Esophagus muscularis mucosa (tissue), 4 donors: ENCODE data around the gene MPRIP. TPM values are rescaled to one million over a fixed set of nuclear protein-coding genes. Genes with fewer than 3 reads are reported as not detected.
"Not testable (repeated sequence)": the region's sequence is repeated elsewhere in the genome, so short reads cannot be mapped to it uniquely, and the experiment has no call there.

Experiments
- DNase-seq: peaks from one replicate; pipeline ENCODE4 v3.0.0-alpha.2; 2017; ENCODE audit errors: extremely low spot score
- H3K27ac ChIP-seq, 4 donors: fragments of 200-600 bp; sonication (generic); replicated peaks in 1 of 4; 1 replicate in 3 of 4; 2 replicates in 1 of 4; pipeline ENCODE4 v1.5.1; 2016 to 2019; ENCODE audit warnings: mild to moderate bottlenecking in 1 of 4
- H3K27me3 ChIP-seq, 4 donors: fragments of 200-600 bp; sonication (generic); one replicate each; pipeline versions ENCODE4 v1.5.1 to v1.6.0; 2016 to 2019
- H3K36me3 ChIP-seq, 4 donors: fragments of 200-600 bp; sonication (generic); one replicate each; pipeline ENCODE4 v1.5.1; 2016 to 2019
- H3K4me1 ChIP-seq, 4 donors: fragments of 200-600 bp; sonication (generic); one replicate each; pipeline ENCODE4 v1.5.1; 2016 to 2019
- H3K4me3 ChIP-seq, 4 donors: fragments of 200-600 bp; sonication (generic); 1 replicate in 2 of 4; 2 replicates in 2 of 4; pipeline ENCODE4 v1.5.1; 2016 to 2019; ENCODE audit warnings: mild to moderate bottlenecking in 4 of 4, moderate library complexity in 1 of 4
- H3K9me3 ChIP-seq, 4 donors: fragments of 200-600 bp; sonication (generic); 1 replicate in 3 of 4; 2 replicates in 1 of 4; pipeline ENCODE4 v1.5.1; 2016 to 2019
- EP300 ChIP-seq: sonication (generic); formaldehyde crosslinking; IDR thresholded peaks from one replicate; pipeline ENCODE4 v1.6.1; 2017; ENCODE audit warnings: antibody characterized with exemption
- POLR2A ChIP-seq: fragments of 450-650 bp; IDR thresholded peaks from one replicate; pipeline ENCODE4 v1.6.1; 2017; ENCODE audit warnings: antibody characterized with exemption, moderate library complexity, mild to moderate bottlenecking, low read depth
- POLR2AphosphoS5 ChIP-seq, 2 donors: sonication (generic); formaldehyde crosslinking; IDR thresholded peaks; one replicate each; pipeline ENCODE4 v1.6.1; 2017; ENCODE audit warnings: antibody characterized with exemption in 2 of 2
- WGBS: methylation state at CpG from one replicate; pipeline ENCODE4 v1.1.5; 2018; 5-methylcytosine and 5-hydroxymethylcytosine counted together
- intact Hi-C: fragments of 100-400 bp; cut with DNase I; formaldehyde crosslinking; loops from one replicate; pipeline ENCODE4 v1.15.1; 2023
- total RNA-seq, 4 donors: library from RNA; depleted of rRNA; stranded (reverse); fragments of >200 nt; gene quantifications; one replicate each; pipeline versions ENCODE4 v1.1.0 to v1.2.1, GENCODE V29; 2016
- TF ChIP-seq, protein P1 (sequence below), 3 experiments: fragments of 200-600 bp in 2 of 3; fragments of 450-650 bp in 1 of 3; sonication (generic) in 2 of 3; IDR thresholded peaks; one replicate each; pipeline ENCODE4 v1.5.1; 2017 to 2019; ENCODE audit warnings: antibody characterized with exemption in 3 of 3, mild to moderate bottlenecking in 2 of 3, moderate library complexity in 1 of 3

Gene MPRIP
- total RNA-seq, 4 donors from 2014 or later: 108 to 194 (median 129) TPM

DNA sequence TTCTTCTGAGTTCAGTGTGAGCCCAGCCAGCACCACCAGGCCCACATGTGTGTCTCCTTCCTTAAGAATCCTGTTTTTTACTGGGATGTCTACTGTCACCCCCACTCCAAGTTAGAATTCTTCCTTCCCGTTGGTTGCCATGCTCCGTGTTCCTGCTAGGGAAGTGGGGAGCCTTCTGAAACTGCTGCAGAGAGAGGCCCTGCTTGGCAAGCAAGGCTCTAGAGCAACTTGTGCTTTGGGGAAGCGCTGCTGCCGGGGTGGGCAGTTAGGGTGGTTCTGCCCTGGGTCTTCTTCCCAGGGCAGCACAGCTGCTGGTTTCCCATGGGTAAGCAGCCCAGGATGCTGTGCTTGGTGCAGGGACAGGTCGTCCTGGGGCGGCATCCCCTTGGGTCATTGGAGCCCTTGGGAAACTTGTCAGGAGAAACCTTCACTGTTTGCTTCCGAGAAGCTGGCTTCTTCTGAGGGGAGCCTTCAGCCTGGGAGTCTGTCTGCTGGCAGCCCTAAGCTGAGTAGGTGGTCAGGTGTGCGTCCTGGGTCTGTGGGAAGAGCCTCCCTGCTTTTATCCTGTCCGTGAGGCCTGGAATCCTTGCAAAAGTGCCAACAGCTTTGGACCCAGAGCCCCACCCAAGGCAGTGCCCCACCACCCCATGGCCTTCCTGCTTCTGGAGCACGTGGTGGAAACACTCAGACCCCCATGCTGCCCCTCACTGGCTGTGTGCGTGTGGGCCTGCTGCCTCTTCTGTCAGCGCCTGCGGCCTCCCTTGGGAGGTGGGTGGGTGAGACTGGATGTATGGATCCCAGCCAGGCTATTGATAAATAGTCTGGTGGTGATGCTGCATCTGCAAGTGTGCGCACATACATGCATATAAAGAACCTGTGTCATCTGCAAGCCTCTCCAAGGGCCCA lies 92.0 kb downstream of the MPRIP start:
- TF ChIP-seq EP300: no peak
- TF ChIP-seq POLR2A: no peak
- TF ChIP-seq, protein P1, sequence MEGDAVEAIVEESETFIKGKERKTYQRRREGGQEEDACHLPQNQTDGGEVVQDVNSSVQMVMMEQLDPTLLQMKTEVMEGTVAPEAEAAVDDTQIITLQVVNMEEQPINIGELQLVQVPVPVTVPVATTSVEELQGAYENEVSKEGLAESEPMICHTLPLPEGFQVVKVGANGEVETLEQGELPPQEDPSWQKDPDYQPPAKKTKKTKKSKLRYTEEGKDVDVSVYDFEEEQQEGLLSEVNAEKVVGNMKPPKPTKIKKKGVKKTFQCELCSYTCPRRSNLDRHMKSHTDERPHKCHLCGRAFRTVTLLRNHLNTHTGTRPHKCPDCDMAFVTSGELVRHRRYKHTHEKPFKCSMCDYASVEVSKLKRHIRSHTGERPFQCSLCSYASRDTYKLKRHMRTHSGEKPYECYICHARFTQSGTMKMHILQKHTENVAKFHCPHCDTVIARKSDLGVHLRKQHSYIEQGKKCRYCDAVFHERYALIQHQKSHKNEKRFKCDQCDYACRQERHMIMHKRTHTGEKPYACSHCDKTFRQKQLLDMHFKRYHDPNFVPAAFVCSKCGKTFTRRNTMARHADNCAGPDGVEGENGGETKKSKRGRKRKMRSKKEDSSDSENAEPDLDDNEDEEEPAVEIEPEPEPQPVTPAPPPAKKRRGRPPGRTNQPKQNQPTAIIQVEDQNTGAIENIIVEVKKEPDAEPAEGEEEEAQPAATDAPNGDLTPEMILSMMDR (IDR thresholded peaks at IDR 0.05): no peak
- TF ChIP-seq POLR2AphosphoS5 (IDR thresholded peaks at IDR 0.05): no peak
- Histone ChIP-seq H3K36me3 (peaks cover 53 to 100% (median 97%) of the 10 kb centered on the region in 4 donors), H3K27ac (no peak overlapping the region), H3K4me1 (peaks cover 0 to 25% (median 5%) of the 10 kb centered on the region in 4 donors), H3K27me3 (no peaks in the 10 kb centered on the region), H3K9me3 (no peaks in the 10 kb centered on the region), H3K4me3 (no peak overlapping the region)
- DNase-seq: no peak
- intact Hi-C loops: no loop called here
- WGBS: 81% methylated on average over 9 of the region's 14 CpGs

DNA sequence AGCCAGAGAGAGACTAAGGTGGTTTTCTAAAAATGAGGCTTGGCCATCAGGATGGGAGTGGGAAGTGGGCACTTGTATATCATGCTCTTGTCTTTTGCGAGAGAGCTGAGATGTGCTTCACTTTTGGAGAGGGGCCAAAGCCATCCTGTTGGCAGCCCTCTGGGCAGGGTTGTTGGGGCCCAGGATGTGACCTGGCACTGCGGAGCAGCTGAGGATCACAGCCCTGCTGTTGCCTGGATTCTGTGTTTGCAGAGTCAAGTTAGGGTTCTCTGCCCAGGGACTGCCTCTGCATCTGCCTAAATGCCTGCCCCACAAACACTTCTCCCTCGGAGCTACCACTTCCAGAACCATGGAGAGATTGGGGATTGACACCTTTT lies 92.7 kb downstream of the MPRIP start:
- H3K4me1 ChIP-seq: peaks cover 0 to 19% (median 3%) of the 10 kb centered on the region in 4 donors
- no peak overlapping the region for H3K4me3 ChIP-seq
- no peak for DNase-seq
- 89% methylated on average over 3 of the region's 3 CpGs for WGBS
- peaks cover 58 to 100% (median 97%) of the 10 kb centered on the region in 4 donors for H3K36me3 ChIP-seq
- H3K27me3 ChIP-seq: no peaks in the 10 kb centered on the region
- intact Hi-C loops: no loop called here
- TF ChIP-seq POLR2AphosphoS5 (IDR thresholded peaks at IDR 0.05) (no peak), POLR2A (no peak), EP300 (no peak)
- TF ChIP-seq, protein P1 (IDR thresholded peaks at IDR 0.05): no peak
- no peak overlapping the region for H3K27ac ChIP-seq
- no peaks in the 10 kb centered on the region for H3K9me3 ChIP-seq

DNA sequence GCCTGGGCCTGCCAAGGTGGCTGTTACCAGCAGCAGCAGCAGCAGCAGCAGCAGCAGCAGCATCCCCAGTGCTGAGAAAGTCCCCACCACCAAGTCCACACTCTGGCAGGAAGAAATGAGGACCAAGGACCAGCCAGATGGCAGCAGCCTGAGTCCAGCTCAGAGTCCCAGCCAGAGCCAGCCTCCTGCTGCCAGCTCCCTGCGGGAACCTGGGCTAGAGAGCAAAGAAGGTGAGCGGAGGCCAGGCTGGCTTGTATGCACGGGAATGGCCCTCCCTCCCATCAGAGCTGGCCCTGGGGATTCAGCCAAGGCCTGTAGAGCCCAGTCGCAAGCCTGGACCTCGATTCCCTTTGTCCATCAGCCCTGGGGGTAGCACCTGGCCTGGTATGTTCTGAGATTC lies 94.0 kb downstream of the MPRIP start:
- DNase-seq, H3K4me3 ChIP-seq, intact Hi-C loops, H3K27me3 ChIP-seq, H3K9me3 ChIP-seq, H3K27ac ChIP-seq: not testable (repeated sequence)
- H3K36me3 ChIP-seq: peaks cover 52 to 100% (median 94%) of the 10 kb centered on the region in 4 donors
- H3K4me1 ChIP-seq: peaks cover 0 to 23% (median 11%) of the 10 kb centered on the region in 4 donors
- WGBS: 86% methylated on average over 3 of the region's 5 CpGs

DNA sequence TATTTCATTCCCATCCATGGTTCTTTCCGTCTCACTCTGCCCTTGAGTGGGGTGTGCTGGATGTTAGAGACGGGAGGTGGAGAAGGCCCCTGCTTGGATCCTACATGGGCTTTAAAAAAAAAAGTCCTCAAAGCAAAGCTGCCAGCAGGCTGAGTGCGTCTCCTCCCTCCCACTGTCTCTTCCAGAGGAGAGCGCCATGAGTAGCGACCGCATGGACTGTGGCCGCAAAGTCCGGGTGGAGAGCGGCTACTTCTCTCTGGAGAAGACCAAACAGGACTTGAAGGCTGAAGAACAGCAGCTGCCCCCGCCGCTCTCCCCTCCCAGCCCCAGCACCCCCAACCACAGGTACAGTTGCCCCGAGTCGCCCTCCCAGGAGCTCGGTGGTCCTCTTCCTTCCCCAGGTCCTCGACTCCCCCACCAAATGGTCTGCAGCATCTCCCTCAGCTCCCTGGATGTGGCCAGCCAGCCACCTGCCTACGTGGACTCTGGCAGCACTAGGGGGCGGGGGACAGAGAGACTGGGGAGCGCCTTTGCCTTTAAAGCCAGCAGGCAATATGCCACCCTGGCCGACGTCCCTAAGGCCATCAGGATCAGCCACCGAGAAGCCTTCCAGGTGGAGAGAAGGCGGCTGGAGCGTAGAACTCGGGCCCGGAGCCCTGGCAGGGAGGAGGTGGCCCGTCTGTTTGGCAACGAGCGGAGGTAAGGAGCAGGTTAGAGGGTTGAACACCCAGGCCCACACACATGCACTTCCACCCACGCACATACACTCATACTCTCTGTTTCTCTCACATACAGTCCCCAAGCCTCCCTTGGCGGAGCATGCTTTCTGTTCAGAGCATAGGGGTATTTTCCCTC lies 95.7 kb downstream of the MPRIP start:
- no peak overlapping the region for H3K27ac ChIP-seq
- H3K36me3 ChIP-seq: peaks cover 46 to 100% (median 93%) of the 10 kb centered on the region in 4 donors
- TF ChIP-seq POLR2AphosphoS5 (IDR thresholded peaks at IDR 0.05): no peak
- TF ChIP-seq EP300: no peak
- TF ChIP-seq POLR2A: no peak
- TF ChIP-seq, protein P1 (IDR thresholded peaks at IDR 0.05): no peak
- no peaks in the 10 kb centered on the region for H3K9me3 ChIP-seq
- no peak overlapping the region for H3K4me3 ChIP-seq
- DNase-seq: no peak
- intact Hi-C loops: no loop called here
- H3K27me3 ChIP-seq: no peaks in the 10 kb centered on the region
- peaks cover 9 to 30% (median 22%) of the 10 kb centered on the region in 4 donors for H3K4me1 ChIP-seq
- WGBS: 84% methylated on average over 19 of the region's 30 CpGs
